Measurements from ENCODE around the gene PDE4B. TPM values are rescaled to one million over a fixed set of nuclear protein-coding genes. Genes with fewer than 3 reads are reported as not detected.

The PDE4B gene
- total and polyA plus RNA-seq, 2 of the 13 experiments (the other 11 are each of a cell fraction or from before 2014, with no cell fraction given): not detected

GRCh38 chr1:65979136-65980044, 186.7 kb downstream of the PDE4B start (continued):
- TF ChIP-seq AKNA (CRISPR knock-in tag; IDR thresholded peaks at IDR 0.05; ENCODE audit: borderline replicate concordance) (no peak), ZNF678 (CRISPR knock-in tag; IDR thresholded peaks at IDR 0.05) (no peak), ZNF343 (CRISPR knock-in tag; IDR thresholded peaks at IDR 0.05) (no peak)
- TF ChIP-seq, protein P1, sequence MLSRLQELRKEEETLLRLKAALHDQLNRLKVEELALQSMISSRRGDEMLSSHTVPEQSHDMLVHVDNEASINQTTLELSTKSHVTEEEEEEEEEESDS (CRISPR knock-in tag; IDR thresholded peaks at IDR 0.05; ENCODE audit: borderline replicate concordance): no peak

DNA sequence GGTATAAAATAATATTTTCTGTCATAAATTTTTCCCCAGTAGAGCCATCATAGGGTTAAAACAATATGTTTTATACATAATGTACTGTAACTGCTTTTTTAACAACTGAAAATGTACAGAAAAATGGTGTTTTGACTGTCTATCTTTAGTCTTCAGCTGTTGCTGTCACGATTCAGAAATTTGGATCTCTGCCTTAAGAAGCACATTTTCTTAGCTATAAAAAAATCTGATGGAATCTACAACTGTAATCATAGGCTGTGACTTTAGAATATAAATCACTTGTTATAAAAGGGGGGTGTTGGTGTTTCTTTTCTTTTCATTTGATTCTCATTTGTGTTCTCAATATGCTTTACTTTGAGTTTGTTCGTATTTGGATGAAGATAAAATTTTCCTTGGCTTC, 187.5 kb downstream of the PDE4B start:
- intact Hi-C loops (cut with micrococcal nuclease; ENCODE audit: unreplicated experiment) (no loop called here), in situ Hi-C loops (cut with HindIII; ENCODE audit: extremely low pct_ligation_motif_present, low pct_unique_long_range_greater_than_20kb) (no loop called here)
- peaks cover 24% of the 10 kb centered on the region for H3K9me3 ChIP-seq (ENCODE audit: low read length)
- no peak overlapping the region for H3K4me3 ChIP-seq (replicated peaks in 1 of 3; ENCODE audit: insufficient read depth in 1 of 3, low read depth in 2 of 3, low read length in 3 of 3)
- H3K27ac ChIP-seq (ENCODE audit: extremely low read length, insufficient read depth, low read length): no peak overlapping the region
- 10% methylated on average over 2 of the region's 2 CpGs for WGBS (ENCODE audit: low lambda C conversion rate)
- no peaks in the 10 kb centered on the region for H4K20me1 ChIP-seq (ENCODE audit: insufficient read depth, low read length)
- H3K36me3 ChIP-seq (replicated peaks in 1 of 2; ENCODE audit: control insufficient read depth in 1 of 2, insufficient read depth in 2 of 2, low read length in 2 of 2): no peaks in the 10 kb centered on the region
- BruUV-seq (replicated peaks): no TSS peak
- no peak overlapping the region for H2AFZ ChIP-seq (ENCODE audit: low read length)
- H3K9ac ChIP-seq (ENCODE audit: insufficient read depth, low read depth, low read length): no peak overlapping the region
- no peaks in the 10 kb centered on the region for H3K79me2 ChIP-seq (ENCODE audit: insufficient read depth, low read length)
- no peaks in the 10 kb centered on the region for H3K27me3 ChIP-seq (ENCODE audit: control insufficient read depth in 1 of 2, insufficient read depth in 2 of 2, low read length in 2 of 2)
- H3K4me1 ChIP-seq (ENCODE audit: insufficient read depth, low read length): no peaks in the 10 kb centered on the region
- POLR2A ChIA-PET: no interaction called here
- DNase-seq (ENCODE audit: low spot score) (no peak), FAIRE-seq (no peak), ATAC-seq (no peak)
- H3K4me2 ChIP-seq (ENCODE audit: low read depth, low read length): no peak overlapping the region
- CTCF ChIA-PET (ENCODE audit: low intra/inter-chr PET ratio, low total read pairs): no interaction called here
- TF ChIP-seq, protein P2, sequence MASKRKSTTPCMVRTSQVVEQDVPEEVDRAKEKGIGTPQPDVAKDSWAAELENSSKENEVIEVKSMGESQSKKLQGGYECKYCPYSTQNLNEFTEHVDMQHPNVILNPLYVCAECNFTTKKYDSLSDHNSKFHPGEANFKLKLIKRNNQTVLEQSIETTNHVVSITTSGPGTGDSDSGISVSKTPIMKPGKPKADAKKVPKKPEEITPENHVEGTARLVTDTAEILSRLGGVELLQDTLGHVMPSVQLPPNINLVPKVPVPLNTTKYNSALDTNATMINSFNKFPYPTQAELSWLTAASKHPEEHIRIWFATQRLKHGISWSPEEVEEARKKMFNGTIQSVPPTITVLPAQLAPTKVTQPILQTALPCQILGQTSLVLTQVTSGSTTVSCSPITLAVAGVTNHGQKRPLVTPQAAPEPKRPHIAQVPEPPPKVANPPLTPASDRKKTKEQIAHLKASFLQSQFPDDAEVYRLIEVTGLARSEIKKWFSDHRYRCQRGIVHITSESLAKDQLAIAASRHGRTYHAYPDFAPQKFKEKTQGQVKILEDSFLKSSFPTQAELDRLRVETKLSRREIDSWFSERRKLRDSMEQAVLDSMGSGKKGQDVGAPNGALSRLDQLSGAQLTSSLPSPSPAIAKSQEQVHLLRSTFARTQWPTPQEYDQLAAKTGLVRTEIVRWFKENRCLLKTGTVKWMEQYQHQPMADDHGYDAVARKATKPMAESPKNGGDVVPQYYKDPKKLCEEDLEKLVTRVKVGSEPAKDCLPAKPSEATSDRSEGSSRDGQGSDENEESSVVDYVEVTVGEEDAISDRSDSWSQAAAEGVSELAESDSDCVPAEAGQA (IDR thresholded peaks at IDR 0.05; ENCODE audit: low read depth): no peak
- TF ChIP-seq, protein P2 (CRISPR knock-in tag; IDR thresholded peaks at IDR 0.05; ENCODE audit: borderline replicate concordance): no peak
- no peak for TF ChIP-seq RAD21 (CRISPR knock-in tag; IDR thresholded peaks at IDR 0.05)
- TF ChIP-seq GABPA (IDR thresholded peaks at IDR 0.05; ENCODE audit: low read depth, low read length): no peak
- no peak for TF ChIP-seq GABPA (CRISPR knock-in tag; IDR thresholded peaks at IDR 0.05; ENCODE audit: low read depth)
- TF ChIP-seq, protein P3, sequence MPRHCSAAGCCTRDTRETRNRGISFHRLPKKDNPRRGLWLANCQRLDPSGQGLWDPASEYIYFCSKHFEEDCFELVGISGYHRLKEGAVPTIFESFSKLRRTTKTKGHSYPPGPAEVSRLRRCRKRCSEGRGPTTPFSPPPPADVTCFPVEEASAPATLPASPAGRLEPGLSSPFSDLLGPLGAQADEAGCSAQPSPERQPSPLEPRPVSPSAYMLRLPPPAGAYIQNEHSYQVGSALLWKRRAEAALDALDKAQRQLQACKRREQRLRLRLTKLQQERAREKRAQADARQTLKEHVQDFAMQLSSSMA (CRISPR knock-in tag; IDR thresholded peaks at IDR 0.05): no peak
- no peak for TF ChIP-seq TOPORS (CRISPR knock-in tag; IDR thresholded peaks at IDR 0.05)

All from HepG2 (cell line).